PFSK-1 (cell line): Measurements from ENCODE around the gene NCSTN.

ENCODE experiments used
- FOXP2 ChIP-seq: optimal IDR thresholded peaks from 2 replicates; pipeline ENCODE3; 2011; ENCODE audit warnings: borderline replicate concordance, control low read depth, inconsistent platforms; ENCODE audit not compliant: insufficient read depth; ENCODE audit errors: extremely low read length, extremely low read depth
- POLR2AphosphoS5 ChIP-seq: IDR thresholded peaks from 2 replicates; pipeline ENCODE4 v1.6.1; 2012; ENCODE audit warnings: low read depth, mild to moderate bottlenecking, control low read depth, low read length, moderate library complexity
- REST ChIP-seq, 2 experiments: IDR thresholded peaks; 2 replicates each; pipeline versions ENCODE4 v1.6.1 to v1.8.0; 2011 to 2012; ENCODE audit warnings: low read depth in 2 of 2, low read length in 2 of 2, control low read depth in 1 of 2, inconsistent platforms in 1 of 2, mild to moderate bottlenecking in 1 of 2, moderate library complexity in 1 of 2; ENCODE audit not compliant: insufficient read depth in 1 of 2
- SIN3A ChIP-seq: IDR thresholded peaks from 2 replicates; pipeline ENCODE4 v1.6.1; 2012; ENCODE audit warnings: mild to moderate bottlenecking, low read length, moderate library complexity, borderline replicate concordance; ENCODE audit not compliant: insufficient read depth
- TAF1 ChIP-seq: IDR thresholded peaks from 2 replicates; pipeline ENCODE4 v1.6.1; 2012; ENCODE audit warnings: low read length, control low read depth, borderline replicate concordance; ENCODE audit not compliant: insufficient read depth

NCSTN gene

GRCh38 chr1:160400223-160400645 is 57.1 kb downstream of the NCSTN start, which contains the start of gene VANGL2:
TSS of gene VANGL2 (plus strand) at chr1:160400564. CDS start at chr1:160415838, 15,274 bp downstream.
- TF ChIP-seq TAF1 (no peak), FOXP2 (no peak), SIN3A (no peak), POLR2AphosphoS5 (no peak), REST (IDR thresholded peaks at IDR 0.05; ENCODE audit: insufficient read depth in 1 of 2, low read depth in 2 of 2, low read length in 2 of 2) (no peak)

DNA sequence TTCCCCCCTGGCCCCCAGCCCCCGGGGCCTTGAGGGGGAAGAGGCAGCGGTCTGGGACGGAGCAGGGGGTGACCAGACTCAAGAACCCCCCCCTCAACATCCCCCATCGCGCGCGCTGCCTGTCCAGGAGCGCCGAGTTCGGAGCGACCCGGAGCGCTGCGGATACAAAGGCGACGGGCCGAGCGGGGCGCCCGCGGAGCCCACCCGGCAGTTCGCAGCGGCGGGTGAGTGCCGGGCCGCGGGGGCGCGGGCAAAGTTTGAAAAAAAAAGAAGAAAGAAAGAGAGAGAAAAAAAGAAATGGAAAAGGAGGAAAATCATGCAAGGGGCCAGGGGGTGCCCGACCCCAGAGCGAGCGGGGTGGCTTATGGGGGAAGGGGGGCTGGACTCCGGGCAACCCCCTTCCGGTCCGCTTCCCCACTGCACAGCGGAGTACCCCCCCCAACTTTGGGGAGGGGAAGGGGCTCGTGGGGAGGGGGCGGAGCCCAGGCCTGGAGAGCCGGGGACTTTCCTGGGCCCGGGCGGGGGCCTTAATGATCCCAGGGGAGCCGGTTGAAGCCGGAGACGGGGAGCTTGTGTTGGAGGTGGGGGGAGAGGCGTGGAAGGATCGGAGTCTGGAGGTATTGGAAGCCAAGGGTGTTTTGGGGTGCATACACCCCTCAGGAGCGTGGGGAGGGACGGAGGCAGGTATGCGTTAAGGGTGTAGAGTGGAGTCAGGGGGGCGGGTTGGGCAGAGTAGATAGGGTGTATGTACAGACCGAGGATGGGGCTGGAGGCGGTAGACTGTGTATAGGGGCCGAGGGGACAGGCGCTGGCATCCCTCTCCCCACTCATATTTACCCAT is 57.7 kb downstream of the NCSTN start:
- TF ChIP-seq SIN3A: no peak
- TF ChIP-seq FOXP2: no peak
- TF ChIP-seq REST (IDR thresholded peaks at IDR 0.05; ENCODE audit: insufficient read depth in 1 of 2, low read depth in 2 of 2, low read length in 2 of 2): no peak
- no peak for TF ChIP-seq TAF1
- TF ChIP-seq POLR2AphosphoS5: no peak

DNA sequence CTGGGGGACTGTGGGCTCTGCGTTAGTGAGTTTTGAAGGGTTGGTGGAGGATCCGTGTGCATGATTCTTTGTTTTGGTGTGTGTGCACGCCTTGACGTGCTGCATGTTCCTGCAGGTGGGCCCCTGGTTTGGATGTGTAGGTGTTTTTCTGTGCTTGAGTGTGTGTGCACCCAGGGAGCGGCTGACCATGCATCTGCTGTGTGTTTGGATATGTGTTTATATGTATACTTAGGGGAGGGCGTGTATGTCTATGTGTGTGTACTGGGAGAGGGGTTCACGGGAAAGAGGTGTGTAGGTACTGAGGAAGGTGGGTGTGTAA is 58.3 kb downstream of the NCSTN start:
- TF ChIP-seq POLR2AphosphoS5 (no peak), FOXP2 (no peak), REST (IDR thresholded peaks at IDR 0.05; ENCODE audit: insufficient read depth in 1 of 2, low read depth in 2 of 2, low read length in 2 of 2) (no peak), SIN3A (no peak), TAF1 (no peak)

DNA sequence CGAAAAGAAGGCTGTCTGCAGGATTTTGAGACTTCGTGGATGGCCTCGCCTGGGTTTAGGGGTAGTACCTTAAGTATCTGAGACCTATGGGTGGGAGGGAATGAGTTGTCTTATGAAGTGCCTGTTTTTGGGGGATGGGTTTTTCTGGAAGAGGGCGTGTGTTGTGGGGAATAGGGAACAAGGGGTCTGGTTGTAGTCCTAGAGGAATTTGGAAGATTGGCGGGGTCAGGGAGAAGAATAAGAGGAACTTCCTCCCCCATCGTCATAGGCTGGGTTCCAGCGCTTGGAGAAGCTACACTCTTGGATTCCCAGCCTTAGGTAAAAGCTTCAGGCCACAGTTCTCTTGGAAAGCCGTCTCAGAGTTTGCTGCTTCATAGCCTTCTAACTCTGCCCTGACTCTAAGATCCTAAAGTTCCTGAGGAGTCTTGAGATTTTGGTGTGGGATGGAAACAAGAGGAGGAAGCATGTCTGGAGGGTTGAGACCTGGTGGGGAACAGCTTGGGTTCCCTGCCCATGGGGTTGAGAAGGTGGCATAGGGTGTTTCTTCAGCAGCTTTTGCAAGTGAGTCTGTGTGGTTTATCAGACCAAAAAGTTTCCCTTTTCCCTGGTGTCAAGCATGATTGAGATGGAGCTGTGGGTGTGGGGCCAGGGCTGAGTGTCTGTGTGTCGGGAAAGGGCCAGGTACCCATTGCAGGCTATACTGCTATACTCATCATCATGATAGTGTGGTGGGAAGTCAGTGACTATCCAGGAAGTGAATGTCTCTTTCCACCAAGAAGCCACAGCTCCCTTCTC is 59.0 kb downstream of the NCSTN start:
- TF ChIP-seq TAF1 (no peak), FOXP2 (no peak), REST (IDR thresholded peaks at IDR 0.05; ENCODE audit: insufficient read depth in 1 of 2, low read depth in 2 of 2, low read length in 2 of 2) (no peak), POLR2AphosphoS5 (no peak), SIN3A (no peak)
